Pulmonary artery endothelial cell (primary cell): ENCODE results near the gene PDE4B. TPM values are rescaled to one million over a fixed set of nuclear protein-coding genes. Genes with fewer than 3 reads are reported as not detected.
"Not testable (repeated sequence)": the region's sequence is repeated elsewhere in the genome, so short reads cannot be mapped to it uniquely, and the experiment has no call there.

ENCODE experiments used
- DNase-seq: peaks from one replicate; pipeline ENCODE4 v3.0.0-alpha.2; 2011; ENCODE audit warnings: low read depth, low spot score
- total RNA-seq: library from RNA; depleted of rRNA; stranded (reverse); fragments of >200 nt; gene quantifications from 2 replicates; pipeline ENCODE4 v1.2.3, GENCODE V29; 2014

PDE4B gene
- total RNA-seq, 1 donor from 2014 or later: 53.2 TPM

- no peak for DNase-seq
Measured at GRCh38 chr1:66124670-66125069, 332.0 kb downstream of the PDE4B start.

GRCh38 chr1:66128641-66129040 is 335.9 kb downstream of the PDE4B start:
- not testable (repeated sequence) for DNase-seq

GRCh38 chr1:66132324-66132723 is 339.6 kb downstream of the PDE4B start:
- no peak for DNase-seq

DNA sequence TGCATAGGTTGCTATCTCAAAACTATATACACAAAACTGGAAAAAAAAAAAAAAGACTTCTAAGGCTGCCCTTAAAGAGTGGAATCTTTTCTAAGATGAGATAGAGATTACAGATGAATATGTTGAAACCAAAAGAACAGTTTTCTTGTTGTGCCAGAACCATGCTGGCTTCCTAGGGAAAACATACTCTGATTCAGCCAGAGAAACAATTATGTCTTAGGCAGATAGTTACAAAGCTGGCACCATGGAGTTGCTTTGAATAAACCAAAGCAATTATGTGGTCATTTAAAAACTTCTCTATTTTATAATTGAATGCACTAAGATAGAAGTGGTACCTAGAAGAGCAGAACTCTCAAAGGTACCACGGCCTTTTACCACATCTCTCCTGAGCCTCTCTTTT is 341.3 kb downstream of the PDE4B start:
- DNase-seq: no peak

DNA sequence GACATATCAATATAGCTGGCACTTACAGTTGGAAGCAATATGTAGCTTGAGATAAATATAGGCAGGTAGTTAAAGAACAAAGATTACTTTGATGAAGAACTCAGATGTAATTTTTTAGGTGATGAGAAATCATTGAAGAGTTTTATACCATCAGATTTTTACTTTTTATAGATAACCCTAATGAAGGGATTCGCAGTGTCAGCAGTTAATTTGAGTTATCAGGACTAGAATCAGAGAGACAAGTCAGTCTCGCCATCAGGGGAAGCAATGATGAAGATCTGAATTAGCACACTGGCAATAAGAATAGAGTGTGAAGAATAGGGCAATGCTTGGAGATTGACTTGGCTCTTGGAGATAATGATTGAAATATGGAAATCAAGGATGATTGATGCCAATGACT is 342.5 kb downstream of the PDE4B start:
- no peak for DNase-seq

GRCh38 chr1:66136423-66136822 is 343.7 kb downstream of the PDE4B start:
- not testable (repeated sequence) for DNase-seq

DNA sequence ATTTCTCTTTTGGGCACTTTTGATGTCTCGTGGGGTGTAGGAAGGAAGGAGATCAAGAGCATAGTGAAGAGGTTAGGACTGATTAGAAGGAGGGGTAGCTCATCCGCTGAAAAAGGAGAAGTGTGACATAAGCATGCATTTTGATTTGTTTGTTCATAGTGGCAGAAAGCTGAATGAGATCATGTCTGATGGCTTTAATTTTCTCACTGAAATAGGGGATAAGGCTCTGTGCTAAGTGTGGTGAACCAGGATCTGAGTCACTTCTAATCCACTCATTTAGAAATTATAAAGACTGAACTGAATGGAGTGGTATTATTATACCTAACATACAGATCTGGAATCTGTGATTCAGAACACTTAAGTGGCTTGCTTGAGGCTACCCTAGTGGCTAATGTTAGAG is 344.5 kb downstream of the PDE4B start:
- DNase-seq: no peak

DNA sequence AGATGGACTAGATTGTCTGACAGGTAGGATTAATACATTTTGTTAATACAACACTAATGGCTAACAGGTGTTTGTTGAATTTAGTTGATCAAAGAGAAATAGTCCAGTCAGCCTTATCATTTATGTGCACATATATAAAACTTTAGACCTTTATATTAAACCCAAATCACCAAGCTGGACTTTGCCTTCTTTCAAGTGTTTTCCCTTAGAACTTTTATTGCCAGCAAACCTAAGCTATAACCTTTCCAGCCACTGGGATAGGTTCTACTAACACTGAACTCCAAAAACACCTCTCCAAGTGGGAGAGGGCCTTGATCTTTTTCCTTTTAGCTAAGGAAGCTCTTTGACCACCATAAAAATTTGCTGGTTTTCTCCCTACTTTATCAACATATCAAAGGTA is 345.9 kb downstream of the PDE4B start:
- no peak for DNase-seq

GRCh38 chr1:66140072-66140471 is 347.4 kb downstream of the PDE4B start:
- DNase-seq: no peak

DNA sequence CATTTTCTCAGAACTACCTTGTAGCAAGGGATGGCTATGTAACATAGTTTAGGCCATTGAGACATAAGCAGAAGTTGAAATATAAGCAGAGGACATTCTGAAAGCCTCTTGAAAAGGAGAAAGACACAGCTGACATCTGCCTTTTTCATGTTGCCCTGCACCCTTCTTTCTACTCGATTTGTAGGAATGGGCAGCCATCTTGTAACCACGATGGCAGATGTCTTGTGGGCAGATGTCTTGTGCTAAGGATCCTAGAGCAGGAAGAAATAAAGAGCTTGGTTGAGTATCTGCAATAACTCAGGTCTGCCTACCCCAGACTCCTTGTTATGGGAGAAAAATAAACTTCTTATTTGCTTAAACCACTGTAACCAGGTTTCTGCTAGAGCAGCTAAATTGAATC is 351.0 kb downstream of the PDE4B start:
- no peak for DNase-seq

DNA sequence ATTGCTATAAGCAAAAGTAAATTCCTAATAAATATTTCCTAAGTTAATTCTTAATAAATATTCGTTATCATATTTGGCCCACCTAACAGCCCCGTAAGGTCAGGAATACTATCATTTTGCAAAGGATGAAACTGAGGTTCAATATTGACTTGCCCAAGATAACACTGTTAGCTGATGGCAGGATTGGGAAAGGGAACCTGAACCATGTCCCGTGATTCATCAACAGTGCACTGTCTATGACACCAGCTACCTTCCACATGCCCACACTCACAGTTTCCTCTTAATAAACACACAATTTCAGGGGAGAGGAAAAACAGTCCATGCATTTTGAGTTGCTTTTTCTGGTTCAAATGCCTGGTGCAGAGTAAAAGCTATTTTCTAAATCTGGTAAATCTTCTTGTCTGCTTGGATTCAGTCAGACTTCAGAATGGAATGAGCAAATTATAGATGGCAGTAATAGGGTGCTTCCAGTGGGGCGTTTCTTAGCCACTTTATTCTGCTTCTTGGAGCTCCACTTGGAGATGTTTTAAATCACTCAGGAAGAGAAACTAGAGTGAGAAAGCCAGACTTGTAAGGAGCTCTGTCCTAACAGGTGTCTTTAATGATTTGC is 354.6 kb downstream of the PDE4B start:
- no peak for DNase-seq

GRCh38 chr1:66152034-66152433 is 359.3 kb downstream of the PDE4B start:
- DNase-seq: no peak

GRCh38 chr1:66154394-66154793 is 361.7 kb downstream of the PDE4B start:
- no peak for DNase-seq

DNA sequence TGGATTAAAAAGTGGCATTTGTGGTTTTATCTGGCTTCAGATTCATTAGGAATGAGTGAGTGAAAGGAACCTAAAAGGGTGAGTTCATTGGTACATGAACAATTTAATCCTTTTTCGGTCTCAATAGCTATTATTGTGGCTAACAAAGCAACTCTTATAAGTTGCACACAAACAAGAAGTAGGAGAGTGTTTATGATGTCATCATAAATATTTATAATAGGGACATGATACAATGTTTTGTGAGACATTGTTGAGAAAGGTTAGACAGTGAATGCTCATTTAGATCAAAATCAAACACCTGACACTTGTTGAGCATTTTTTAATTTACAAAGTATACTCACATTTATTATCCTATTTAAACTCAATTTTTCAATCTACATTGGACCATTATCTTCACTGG is 363.4 kb downstream of the PDE4B start:
- no peak for DNase-seq

DNA sequence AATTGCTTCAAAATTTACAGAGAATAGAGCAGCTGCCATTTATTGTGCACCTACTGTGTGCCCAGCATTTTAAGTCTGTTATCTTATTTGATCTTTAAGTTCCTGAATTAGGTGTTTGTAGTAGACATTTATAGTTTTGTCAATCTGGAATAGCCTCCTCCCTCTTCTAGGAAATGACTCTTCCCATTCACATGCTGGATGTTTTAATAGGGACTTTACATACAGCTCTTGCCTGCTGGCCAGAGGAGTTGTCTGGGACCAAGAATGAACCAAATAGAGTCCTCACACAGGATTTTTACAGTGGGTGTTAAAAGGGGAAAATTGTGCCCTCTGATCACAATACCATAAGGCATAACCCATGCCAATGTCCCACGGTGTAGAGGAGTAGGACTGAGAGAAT is 367.1 kb downstream of the PDE4B start:
- DNase-seq: no peak

DNA sequence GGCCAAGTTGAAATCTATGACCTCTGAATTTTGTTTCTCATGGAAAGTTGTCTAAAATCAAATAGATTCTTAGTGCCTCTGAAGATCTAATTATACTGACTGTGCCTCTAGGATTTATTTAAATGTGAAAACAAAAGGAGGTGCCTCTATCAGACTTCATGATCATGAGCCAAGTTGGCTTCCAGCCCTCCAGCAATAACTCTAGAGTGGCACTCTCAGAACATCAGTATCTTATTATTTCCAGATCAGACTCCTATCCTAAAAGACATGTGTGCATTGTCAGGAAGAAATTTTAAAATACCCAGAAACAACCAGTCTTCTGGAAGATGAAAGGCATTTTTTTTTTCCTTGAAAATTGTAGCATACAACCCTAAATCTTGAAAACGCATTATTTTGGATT is 368.0 kb downstream of the PDE4B start:
- no peak for DNase-seq

- no peak for DNase-seq
Measured at GRCh38 chr1:66166753-66167152, 374.1 kb downstream of the PDE4B start.

- no peak for DNase-seq
Measured at GRCh38 chr1:66167267-66167666, 374.6 kb downstream of the PDE4B start.

- DNase-seq: no peak
Measured at GRCh38 chr1:66168467-66168887, 375.8 kb downstream of the PDE4B start.

- DNase-seq: no peak
Measured at GRCh38 chr1:66168948-66169671, 376.4 kb downstream of the PDE4B start.

- no peak for DNase-seq
Measured at GRCh38 chr1:66172272-66172671, 379.6 kb downstream of the PDE4B start.

DNA sequence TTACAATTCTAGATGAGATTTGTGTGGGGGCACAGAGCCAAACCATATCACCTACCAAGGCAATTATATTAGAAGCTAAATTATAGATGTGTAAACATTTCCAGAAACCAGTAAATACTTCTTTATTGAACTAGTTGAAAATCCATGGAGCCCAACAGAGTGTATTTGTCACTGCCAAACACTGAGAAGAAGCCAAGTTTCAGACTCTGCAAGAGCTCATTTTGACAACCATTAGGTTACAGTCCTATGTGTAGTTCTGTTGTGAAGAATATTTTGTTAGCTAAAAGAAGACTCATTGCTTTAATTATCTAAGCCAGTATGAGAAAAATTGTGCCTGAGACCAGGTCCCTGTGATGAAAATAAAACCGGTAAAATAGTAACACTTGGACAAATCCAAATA is 382.4 kb downstream of the PDE4B start:
- DNase-seq: no peak

- no peak for DNase-seq
Measured at GRCh38 chr1:66175581-66175980, 382.9 kb downstream of the PDE4B start.
